ENCODE measurements around the gene SLC38A11. TPM values are rescaled to one million over a fixed set of nuclear protein-coding genes. Genes with fewer than 3 reads are reported as not detected.

The SLC38A11 gene
- total RNA-seq, 2 donors from 2014 or later: not detected

DNA sequence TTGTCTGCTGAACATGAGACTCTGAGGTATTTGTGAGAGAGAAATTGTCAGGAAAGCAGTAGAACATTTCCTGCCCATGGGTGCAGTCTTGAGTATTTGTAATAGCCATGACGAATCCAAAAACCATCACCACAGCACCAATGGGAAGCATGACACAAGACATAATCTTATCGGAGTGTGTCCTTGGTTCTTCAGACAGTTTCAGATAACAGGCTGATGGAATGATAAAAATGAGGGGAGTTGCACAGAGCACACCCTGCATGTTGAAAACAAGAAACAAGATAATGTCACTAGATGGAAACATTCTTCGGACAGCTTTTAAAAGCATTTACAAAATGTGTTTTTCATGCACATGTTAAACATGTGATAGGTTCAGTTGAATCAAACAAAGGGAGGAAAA lies 56.9 kb downstream of the SLC38A11 start:
- Mint-ChIP-seq H3K36me3 (ENCODE audit: insufficient read depth in 2 of 2) (no peaks in the 10 kb centered on the region), H3K27me3 (ENCODE audit: low read depth) (peaks cover 11% of the 10 kb centered on the region), H3K4me1 (ENCODE audit: low read depth) (peaks cover 9% of the 10 kb centered on the region), H3K9me3 (peaks cover 0 to 8% of the 10 kb centered on the region in 2 donors), H3K4me3 (no peak overlapping the region), H3K27ac (no peak overlapping the region)
- ATAC-seq (replicated peaks in 1 of 2) (no peak), DNase-seq (no peak)

DNA sequence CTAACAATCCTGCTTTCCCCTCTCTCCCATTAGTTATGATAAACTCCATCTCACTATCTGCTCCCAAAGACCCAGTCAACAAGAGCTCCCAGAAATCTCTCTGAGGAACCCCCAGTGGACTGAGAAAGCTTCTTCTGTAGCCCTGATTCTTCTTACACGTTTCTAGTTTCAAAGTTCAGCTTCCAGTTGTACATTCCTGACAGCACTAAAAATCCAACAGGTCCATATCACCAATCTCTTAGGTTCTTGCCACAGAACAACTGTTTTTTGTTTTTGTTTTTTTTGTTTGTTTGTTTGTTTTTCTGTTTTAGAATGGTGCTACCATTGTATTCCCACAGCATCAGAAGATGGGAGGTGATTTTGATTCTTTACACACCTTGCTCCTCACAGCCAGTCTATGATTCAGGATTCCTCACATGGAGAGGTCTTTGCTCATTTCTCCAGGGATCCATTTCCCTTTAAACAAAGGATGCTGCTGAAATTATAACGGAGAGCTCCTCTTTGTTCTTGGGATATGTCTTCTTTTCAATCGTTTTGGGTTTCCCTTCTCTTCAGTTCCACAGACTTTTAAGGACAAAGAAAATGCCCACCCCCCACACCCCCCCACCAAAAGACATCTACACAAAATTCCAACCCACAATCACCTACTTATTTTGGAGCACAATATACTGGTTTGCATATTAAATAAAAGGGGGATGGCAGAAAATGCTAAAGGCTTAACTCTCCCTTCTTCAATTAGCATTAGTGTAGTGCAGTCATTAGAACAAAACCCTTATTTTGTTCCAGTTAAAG lies 57.7 kb downstream of the SLC38A11 start:
- Mint-ChIP-seq H3K4me1 (ENCODE audit: low read depth) (peaks cover 9% of the 10 kb centered on the region), H3K36me3 (ENCODE audit: insufficient read depth in 2 of 2) (no peaks in the 10 kb centered on the region), H3K27me3 (ENCODE audit: low read depth) (peaks cover 6% of the 10 kb centered on the region), H3K4me3 (no peak overlapping the region), H3K9me3 (peaks cover 0 to 8% of the 10 kb centered on the region in 2 donors), H3K27ac (no peak overlapping the region)
- ATAC-seq (replicated peaks in 1 of 2) (no peak), DNase-seq (no peak)

DNA sequence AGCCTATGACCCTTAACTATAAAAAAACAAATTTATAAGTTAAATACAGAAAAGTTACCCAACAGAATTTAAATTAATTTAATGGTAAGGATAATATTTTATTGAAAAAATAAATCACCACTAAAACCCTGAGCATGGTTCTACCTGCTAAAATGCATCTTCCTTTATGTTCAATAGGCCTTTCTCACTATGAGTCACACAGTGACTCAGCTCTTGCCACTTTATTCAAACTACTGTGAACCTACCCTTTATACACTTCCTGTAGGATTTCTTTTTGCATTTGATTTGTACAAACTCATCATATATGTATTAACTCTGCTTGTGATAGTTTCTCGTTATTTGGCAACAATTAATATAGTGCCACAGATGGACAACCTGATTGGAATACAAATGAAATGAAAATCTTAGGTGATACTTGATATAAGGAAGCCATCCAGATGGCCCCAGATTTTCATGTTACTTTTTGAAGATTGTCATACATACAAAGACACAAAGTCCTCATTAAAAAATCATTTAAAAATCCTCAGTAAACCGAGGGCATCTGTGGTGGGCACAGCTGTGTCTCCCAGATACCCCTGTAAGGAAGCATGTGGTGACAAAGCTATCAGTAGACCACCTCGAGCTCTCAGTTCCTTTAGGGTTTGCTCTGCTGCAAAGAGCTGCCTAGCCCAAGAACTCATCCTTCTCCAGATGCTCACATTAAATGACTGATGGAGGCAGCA lies 58.5 kb downstream of the SLC38A11 start:
- ATAC-seq (replicated peaks in 1 of 2) (peak; percentile 90 to 91), DNase-seq (peak; percentile 10 to 12)
- Mint-ChIP-seq H3K27me3 (ENCODE audit: low read depth) (peaks cover 6% of the 10 kb centered on the region), H3K27ac (no peak overlapping the region), H3K4me1 (ENCODE audit: low read depth) (peaks cover 9% of the 10 kb centered on the region), H3K36me3 (ENCODE audit: insufficient read depth in 2 of 2) (no peaks in the 10 kb centered on the region), H3K9me3 (peaks cover 0 to 8% of the 10 kb centered on the region in 2 donors), H3K4me3 (no peak overlapping the region)

DNA sequence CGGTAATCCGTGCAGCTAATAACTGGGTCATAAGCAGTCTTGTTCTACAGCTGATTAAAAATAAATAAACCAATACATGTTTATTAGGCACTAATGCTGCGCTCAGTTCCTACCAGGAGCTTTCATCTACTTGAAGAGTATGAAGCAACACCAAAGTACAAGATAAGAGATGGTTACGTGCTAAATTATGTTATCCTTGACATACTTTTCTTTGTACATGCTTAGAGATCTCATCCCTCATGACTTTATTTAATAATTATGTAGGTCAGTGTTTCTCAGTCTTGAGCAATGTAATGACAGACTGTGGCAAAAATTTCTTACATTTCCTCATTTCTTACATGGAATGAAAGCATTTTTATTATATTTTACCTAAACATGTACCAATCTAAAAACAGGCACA lies 59.1 kb downstream of the SLC38A11 start:
- no peaks in the 10 kb centered on the region for H3K36me3 Mint-ChIP-seq (ENCODE audit: insufficient read depth in 2 of 2)
- H3K9me3 Mint-ChIP-seq: peaks cover 0 to 8% of the 10 kb centered on the region in 2 donors
- H3K27me3 Mint-ChIP-seq (ENCODE audit: low read depth): peaks cover 6% of the 10 kb centered on the region
- H3K27ac Mint-ChIP-seq: no peak overlapping the region
- ATAC-seq (replicated peaks in 1 of 2) (no peak), DNase-seq (no peak)
- peaks cover 9% of the 10 kb centered on the region for H3K4me1 Mint-ChIP-seq (ENCODE audit: low read depth)
- no peak overlapping the region for H3K4me3 Mint-ChIP-seq

DNA sequence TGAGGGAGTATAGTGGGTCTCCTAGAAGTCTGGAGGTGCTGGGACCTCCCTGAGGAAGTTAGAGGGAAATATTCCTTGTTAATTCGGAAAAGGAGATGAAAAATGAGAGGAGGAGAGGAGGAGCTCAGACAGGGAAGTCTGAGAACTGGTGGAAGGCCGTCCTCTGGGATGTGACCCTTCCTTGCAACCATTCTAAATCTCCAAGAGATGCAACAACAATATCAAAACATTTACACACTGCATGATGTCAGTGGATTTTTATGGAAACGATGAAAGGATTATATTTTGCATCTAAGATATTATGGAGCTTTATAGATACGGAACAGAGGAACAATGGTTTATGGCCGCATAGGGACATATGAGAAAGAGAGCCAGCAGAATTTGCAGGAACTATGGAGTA lies 63.9 kb downstream of the SLC38A11 start:
- DNase-seq: no peak

DNA sequence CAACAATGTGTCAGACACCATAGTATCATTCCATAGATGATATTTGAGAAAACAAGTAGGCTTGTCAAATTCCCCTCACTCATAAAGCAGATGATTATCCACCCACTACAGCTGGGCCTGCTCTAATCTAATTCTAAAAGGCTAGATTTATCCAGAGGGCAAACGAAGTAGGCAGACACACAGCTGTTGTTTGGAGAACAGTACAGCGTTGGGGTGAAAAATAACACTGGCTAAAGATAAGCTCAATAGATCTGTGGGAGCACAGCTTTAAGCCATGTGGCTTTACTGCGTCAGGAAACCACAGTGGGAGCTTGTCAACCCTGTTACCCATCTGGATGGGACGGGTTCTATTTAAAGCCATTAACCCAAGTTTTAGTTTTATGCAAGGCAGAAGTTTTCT lies 64.8 kb downstream of the SLC38A11 start:
- DNase-seq: no peak
- H3K9me3 Mint-ChIP-seq: peaks cover 0 to 2% of the 10 kb centered on the region in 2 donors
- H3K4me1 Mint-ChIP-seq (ENCODE audit: low read depth): no peaks in the 10 kb centered on the region
- H3K27me3 Mint-ChIP-seq (ENCODE audit: low read depth): no peaks in the 10 kb centered on the region
- no peak for ATAC-seq (replicated peaks in 1 of 2)
- H3K27ac Mint-ChIP-seq: no peak overlapping the region
- H3K36me3 Mint-ChIP-seq (ENCODE audit: insufficient read depth in 2 of 2): no peaks in the 10 kb centered on the region
- H3K4me3 Mint-ChIP-seq: no peak overlapping the region

More for the DNA sequence above, 63.9 kb downstream of the SLC38A11 start:
- H3K27ac Mint-ChIP-seq: no peak overlapping the region
- no peaks in the 10 kb centered on the region for H3K36me3 Mint-ChIP-seq (ENCODE audit: insufficient read depth in 2 of 2)
- H3K9me3 Mint-ChIP-seq: peaks cover 0 to 2% of the 10 kb centered on the region in 2 donors
- no peaks in the 10 kb centered on the region for H3K27me3 Mint-ChIP-seq (ENCODE audit: low read depth)
- H3K4me3 Mint-ChIP-seq: no peak overlapping the region
- no peaks in the 10 kb centered on the region for H3K4me1 Mint-ChIP-seq (ENCODE audit: low read depth)
- no peak for ATAC-seq (replicated peaks in 1 of 2)

DNA sequence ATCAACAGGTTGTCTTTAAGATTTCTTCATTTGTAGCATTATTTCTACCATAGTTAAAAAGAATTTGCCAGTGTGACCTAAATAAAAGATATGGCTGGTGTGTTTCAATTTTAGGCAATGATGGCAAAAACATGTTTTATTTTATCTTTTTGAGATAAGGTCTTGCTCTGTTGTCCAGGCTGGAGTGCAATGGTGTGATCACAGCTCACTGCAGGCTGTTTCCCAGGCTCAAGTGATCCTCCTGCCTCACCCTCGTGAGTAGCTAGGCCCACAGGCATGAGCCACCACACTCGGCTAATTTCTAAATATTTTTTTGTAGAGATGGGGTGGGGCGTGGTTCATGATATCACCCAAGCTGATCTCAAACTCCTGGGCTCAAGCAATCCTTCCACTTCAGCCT lies 66.7 kb downstream of the SLC38A11 start:
- ATAC-seq (replicated peaks in 1 of 2) (no peak), DNase-seq (no peak)
- Mint-ChIP-seq H3K27ac (no peak overlapping the region), H3K4me1 (ENCODE audit: low read depth) (no peaks in the 10 kb centered on the region), H3K9me3 (no peaks in the 10 kb centered on the region), H3K27me3 (ENCODE audit: low read depth) (no peaks in the 10 kb centered on the region), H3K4me3 (no peak overlapping the region), H3K36me3 (ENCODE audit: insufficient read depth in 2 of 2) (no peaks in the 10 kb centered on the region)

DNA sequence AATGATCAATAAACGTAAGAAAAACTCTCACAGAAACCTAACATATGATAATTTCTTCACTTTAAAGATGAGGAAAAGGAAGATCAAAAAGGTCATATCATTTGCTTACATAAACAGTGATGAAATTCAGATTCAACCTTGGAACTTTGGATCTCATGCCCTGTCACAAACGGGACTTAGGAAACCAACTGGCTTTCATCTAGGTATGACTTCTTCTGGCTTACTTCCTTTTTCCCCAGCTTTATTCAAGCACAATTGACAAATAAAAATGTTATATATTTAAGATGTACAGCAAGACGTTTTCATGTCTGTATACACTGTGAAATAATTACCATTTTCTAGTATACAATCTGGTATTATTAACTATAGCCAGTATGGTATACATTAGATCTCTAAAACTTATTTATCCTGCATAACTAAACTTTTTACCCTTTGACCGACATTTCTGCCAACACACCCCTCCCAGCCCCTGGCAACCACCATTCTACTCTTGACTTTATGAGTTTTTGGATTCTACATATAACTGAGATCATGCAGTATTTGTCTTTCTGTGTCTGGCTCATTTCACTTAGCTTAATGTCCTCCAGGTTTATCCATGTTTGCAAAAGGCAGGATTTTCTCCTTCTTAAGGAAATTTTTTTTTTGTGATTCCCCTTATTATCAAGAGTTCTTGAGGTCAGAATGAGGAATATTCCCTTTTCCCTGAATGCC lies 67.7 kb downstream of the SLC38A11 start:
- H3K4me3 Mint-ChIP-seq: no peak overlapping the region
- DNase-seq: no peak
- H3K36me3 Mint-ChIP-seq (ENCODE audit: insufficient read depth in 2 of 2): no peaks in the 10 kb centered on the region
- H3K9me3 Mint-ChIP-seq: no peaks in the 10 kb centered on the region
- H3K27ac Mint-ChIP-seq: no peak overlapping the region
- H3K27me3 Mint-ChIP-seq (ENCODE audit: low read depth): no peaks in the 10 kb centered on the region
- H3K4me1 Mint-ChIP-seq (ENCODE audit: low read depth): no peaks in the 10 kb centered on the region
- ATAC-seq (replicated peaks in 1 of 2): no peak

DNA sequence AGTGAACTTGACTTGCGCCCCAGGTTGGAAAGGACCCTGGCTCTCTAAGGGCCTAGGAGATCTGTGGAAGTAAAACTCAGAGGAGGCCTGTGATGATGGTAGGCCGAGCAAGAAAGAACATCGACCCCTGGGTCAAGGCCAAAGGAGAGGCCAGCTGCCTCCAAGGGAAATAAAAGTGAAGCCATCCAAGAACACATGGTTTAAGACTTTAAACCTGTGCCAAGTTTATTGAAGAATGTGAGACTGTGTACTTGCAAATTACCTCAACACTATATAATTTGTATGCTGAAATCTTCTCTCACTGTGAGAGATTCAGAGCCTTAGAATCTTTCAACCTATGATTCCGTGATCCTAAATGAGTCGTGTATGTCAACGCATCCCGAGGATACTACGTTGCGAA lies 73.0 kb downstream of the SLC38A11 start:
- no peak for ATAC-seq (replicated peaks in 1 of 2)
- Mint-ChIP-seq H3K4me1 (ENCODE audit: low read depth) (no peaks in the 10 kb centered on the region), H3K4me3 (no peak overlapping the region), H3K27ac (no peak overlapping the region), H3K9me3 (peaks cover 0 to 2% of the 10 kb centered on the region in 2 donors), H3K36me3 (ENCODE audit: insufficient read depth in 2 of 2) (no peaks in the 10 kb centered on the region), H3K27me3 (ENCODE audit: low read depth) (no peaks in the 10 kb centered on the region)
- DNase-seq: no peak

DNA sequence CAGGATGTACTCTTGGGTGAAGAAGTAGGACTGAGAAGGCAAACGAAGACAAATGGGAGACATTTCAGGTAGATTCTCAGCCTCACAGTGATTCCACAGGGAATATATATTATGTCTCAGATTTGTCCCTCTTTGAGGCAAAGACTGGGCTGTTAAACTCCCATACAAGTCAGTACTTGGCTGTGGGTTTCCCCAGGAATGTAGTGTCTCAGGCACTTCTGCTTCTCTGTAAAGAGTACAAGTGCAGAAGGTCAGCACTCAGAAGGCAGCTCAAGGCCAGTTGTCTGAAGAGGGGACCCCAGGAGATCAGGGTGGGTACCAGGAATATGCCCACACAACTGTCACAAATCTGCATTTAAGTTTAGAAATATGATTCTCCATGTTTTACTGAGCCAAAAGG lies 73.8 kb downstream of the SLC38A11 start:
- ATAC-seq (replicated peaks in 1 of 2): no peak
- no peaks in the 10 kb centered on the region for H3K36me3 Mint-ChIP-seq (ENCODE audit: insufficient read depth in 2 of 2)
- no peaks in the 10 kb centered on the region for H3K4me1 Mint-ChIP-seq (ENCODE audit: low read depth)
- no peak for DNase-seq
- H3K9me3 Mint-ChIP-seq: peaks cover 0 to 2% of the 10 kb centered on the region in 2 donors
- H3K27me3 Mint-ChIP-seq (ENCODE audit: low read depth): no peaks in the 10 kb centered on the region
- no peak overlapping the region for H3K4me3 Mint-ChIP-seq
- no peak overlapping the region for H3K27ac Mint-ChIP-seq

DNA sequence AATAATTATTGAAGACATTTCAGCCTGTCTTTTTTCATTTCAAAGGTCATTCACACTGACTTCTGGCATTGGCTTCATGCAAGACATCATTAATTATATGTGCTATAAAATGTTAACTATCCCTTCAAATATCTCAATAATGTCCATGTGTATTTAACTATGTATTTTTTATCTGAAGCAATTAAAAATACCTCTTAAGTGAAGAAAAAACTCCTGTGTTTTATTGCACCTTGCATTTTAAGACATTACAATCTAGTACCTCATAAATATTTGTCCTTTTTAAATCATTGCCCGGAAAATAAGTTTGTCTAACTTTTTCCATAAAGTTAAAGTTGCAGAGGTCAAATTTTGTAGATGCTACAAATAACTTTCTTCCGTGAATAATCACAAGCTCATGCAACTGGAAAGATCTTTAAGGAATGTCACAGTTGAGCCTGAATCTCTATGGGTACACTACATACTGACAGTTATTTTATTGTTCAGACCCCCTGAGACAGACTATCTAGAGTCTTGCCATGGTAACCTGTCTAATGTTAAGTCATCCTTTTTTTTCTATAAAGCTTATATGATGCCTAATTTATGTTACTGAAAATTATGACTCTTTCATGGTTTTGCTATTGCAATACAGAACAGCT lies 75.3 kb downstream of the SLC38A11 start:
- Mint-ChIP-seq H3K27me3 (ENCODE audit: low read depth) (no peaks in the 10 kb centered on the region), H3K4me3 (no peak overlapping the region), H3K27ac (no peak overlapping the region), H3K9me3 (peaks cover 0 to 2% of the 10 kb centered on the region in 2 donors), H3K36me3 (ENCODE audit: insufficient read depth in 2 of 2) (no peaks in the 10 kb centered on the region), H3K4me1 (ENCODE audit: low read depth) (no peaks in the 10 kb centered on the region)
- ATAC-seq (replicated peaks in 1 of 2) (no peak), DNase-seq (no peak)

DNA sequence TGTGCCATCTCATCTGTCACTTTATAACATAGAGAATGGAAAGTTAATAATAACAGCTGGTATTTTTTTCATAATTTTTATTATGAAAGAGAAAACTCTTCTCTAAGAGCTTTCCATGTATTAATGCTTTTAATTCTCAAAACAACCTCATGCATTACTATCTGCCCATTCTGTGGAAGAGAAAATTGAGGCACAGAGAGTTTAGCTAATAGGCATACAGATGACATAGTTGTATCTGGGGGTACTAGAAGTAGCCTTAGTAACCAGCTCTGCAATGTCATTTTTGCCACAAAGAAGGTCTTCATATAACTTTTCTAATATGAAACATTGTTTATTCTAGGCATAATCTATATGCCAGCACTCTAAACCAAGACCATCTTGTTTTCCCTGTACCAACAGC lies 77.4 kb downstream of the SLC38A11 start:
- DNase-seq: no peak
- no peak overlapping the region for H3K27ac Mint-ChIP-seq
- H3K4me1 Mint-ChIP-seq (ENCODE audit: low read depth): no peaks in the 10 kb centered on the region
- no peaks in the 10 kb centered on the region for H3K36me3 Mint-ChIP-seq (ENCODE audit: insufficient read depth in 2 of 2)
- no peaks in the 10 kb centered on the region for H3K27me3 Mint-ChIP-seq (ENCODE audit: low read depth)
- no peak for ATAC-seq (replicated peaks in 1 of 2)
- peaks cover 0 to 2% of the 10 kb centered on the region in 2 donors for H3K9me3 Mint-ChIP-seq
- H3K4me3 Mint-ChIP-seq: no peak overlapping the region

DNA sequence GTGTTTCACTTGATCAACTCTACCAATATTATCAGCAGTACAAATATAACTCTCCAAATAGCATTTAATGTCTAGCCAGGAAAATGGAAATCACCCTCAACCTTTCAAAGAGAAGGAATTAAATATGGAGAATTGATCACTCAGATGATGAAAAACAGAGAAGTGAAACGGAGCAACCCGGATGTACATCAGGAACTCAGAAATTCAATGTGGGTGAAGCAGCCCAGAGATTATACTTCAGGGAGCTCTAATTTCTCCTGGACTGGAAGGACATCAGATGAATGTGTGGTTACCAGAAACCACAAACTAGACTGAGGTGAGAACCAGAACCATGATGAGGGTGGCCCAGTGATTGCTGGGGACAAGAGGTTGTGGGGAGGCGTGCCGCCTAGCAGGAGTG lies 78.2 kb downstream of the SLC38A11 start:
- H3K27me3 Mint-ChIP-seq (ENCODE audit: low read depth): no peaks in the 10 kb centered on the region
- no peaks in the 10 kb centered on the region for H3K4me1 Mint-ChIP-seq (ENCODE audit: low read depth)
- H3K27ac Mint-ChIP-seq: no peak overlapping the region
- H3K36me3 Mint-ChIP-seq (ENCODE audit: insufficient read depth in 2 of 2): no peaks in the 10 kb centered on the region
- peaks cover 0 to 2% of the 10 kb centered on the region in 2 donors for H3K9me3 Mint-ChIP-seq
- ATAC-seq (replicated peaks in 1 of 2): no peak
- no peak for DNase-seq
- no peak overlapping the region for H3K4me3 Mint-ChIP-seq
